Mucosa of stomach (tissue), 1 donor: ENCODE results near the gene SORCS2.

Experiments
- H3K27me3 ChIP-seq: one replicate; pipeline ENCODE4 v1.7.0; 2013; ENCODE audit warnings: mild to moderate bottlenecking, low read length; ENCODE audit not compliant: control insufficient read depth, insufficient read depth
- H3K36me3 ChIP-seq: one replicate; pipeline ENCODE4 v1.7.0; 2013; ENCODE audit warnings: low read length; ENCODE audit not compliant: control insufficient read depth, insufficient read depth
- H3K4me1 ChIP-seq: one replicate; pipeline ENCODE4 v1.7.0; 2013; ENCODE audit warnings: mild to moderate bottlenecking, low read length; ENCODE audit not compliant: control insufficient read depth, insufficient read depth
- H3K4me3 ChIP-seq: one replicate; pipeline ENCODE4 v1.7.0; 2013; ENCODE audit warnings: low read length
- H3K9ac ChIP-seq: one replicate; pipeline ENCODE4 v1.7.0; 2013; ENCODE audit warnings: mild to moderate bottlenecking, low read length, moderate library complexity
- H3K9me3 ChIP-seq: one replicate; pipeline ENCODE4 v1.7.0; 2013; ENCODE audit warnings: mild to moderate bottlenecking, low read length, moderate library complexity; ENCODE audit not compliant: control insufficient read depth
- donor health status: Pancreatic carcinoma.

The SORCS2 gene

GRCh38 chr4:7315935-7316334, 123.6 kb downstream of the SORCS2 start:
- Histone ChIP-seq H3K9me3 (no peaks in the 10 kb centered on the region), H3K4me1 (no peaks in the 10 kb centered on the region), H3K9ac (no peak overlapping the region), H3K36me3 (no peaks in the 10 kb centered on the region), H3K4me3 (no peak overlapping the region), H3K27me3 (no peaks in the 10 kb centered on the region)

- H3K4me1 ChIP-seq = no peaks in the 10 kb centered on the region
- no peaks in the 10 kb centered on the region for H3K36me3 ChIP-seq
- no peaks in the 10 kb centered on the region for H3K27me3 ChIP-seq
- no peak overlapping the region for H3K4me3 ChIP-seq
- no peak overlapping the region for H3K9ac ChIP-seq
- H3K9me3 ChIP-seq = no peaks in the 10 kb centered on the region
These were observed 126.7 kb downstream of the SORCS2 start for GRCh38 chr4:7319024-7319423.

GRCh38 chr4:7320206-7320797, 128.0 kb downstream of the SORCS2 start:
- H3K9ac ChIP-seq = no peak overlapping the region
- no peaks in the 10 kb centered on the region for H3K9me3 ChIP-seq
- no peak overlapping the region for H3K4me3 ChIP-seq
- H3K27me3 ChIP-seq = no peaks in the 10 kb centered on the region
- no peaks in the 10 kb centered on the region for H3K36me3 ChIP-seq
- no peaks in the 10 kb centered on the region for H3K4me1 ChIP-seq

GRCh38 chr4:7322166-7322991, 130.0 kb downstream of the SORCS2 start:
- H3K27me3 ChIP-seq = no peaks in the 10 kb centered on the region
- no peaks in the 10 kb centered on the region for H3K4me1 ChIP-seq
- no peak overlapping the region for H3K9ac ChIP-seq
- no peaks in the 10 kb centered on the region for H3K9me3 ChIP-seq
- no peak overlapping the region for H3K4me3 ChIP-seq
- no peaks in the 10 kb centered on the region for H3K36me3 ChIP-seq

GRCh38 chr4:7323461-7323871, 131.1 kb downstream of the SORCS2 start:
- H3K36me3 ChIP-seq = no peaks in the 10 kb centered on the region
- no peaks in the 10 kb centered on the region for H3K9me3 ChIP-seq
- H3K4me1 ChIP-seq = no peaks in the 10 kb centered on the region
- H3K27me3 ChIP-seq = no peaks in the 10 kb centered on the region
- H3K4me3 ChIP-seq = no peak overlapping the region
- H3K9ac ChIP-seq = no peak overlapping the region

- Histone ChIP-seq H3K4me1 (no peaks in the 10 kb centered on the region), H3K9me3 (no peaks in the 10 kb centered on the region), H3K36me3 (no peaks in the 10 kb centered on the region), H3K27me3 (no peaks in the 10 kb centered on the region), H3K4me3 (no peak overlapping the region), H3K9ac (no peak overlapping the region)
These were observed 131.7 kb downstream of the SORCS2 start for GRCh38 chr4:7323872-7324650.

- Histone ChIP-seq H3K4me3 (no peak overlapping the region), H3K9ac (no peak overlapping the region), H3K27me3 (no peaks in the 10 kb centered on the region), H3K4me1 (no peaks in the 10 kb centered on the region), H3K9me3 (no peaks in the 10 kb centered on the region), H3K36me3 (no peaks in the 10 kb centered on the region)
These were observed 132.3 kb downstream of the SORCS2 start for GRCh38 chr4:7324651-7325121.

GRCh38 chr4:7325541-7325940, 133.2 kb downstream of the SORCS2 start:
- Histone ChIP-seq H3K9me3 (no peaks in the 10 kb centered on the region), H3K4me3 (no peak overlapping the region), H3K9ac (no peak overlapping the region), H3K4me1 (no peaks in the 10 kb centered on the region), H3K27me3 (no peaks in the 10 kb centered on the region), H3K36me3 (no peaks in the 10 kb centered on the region)

GRCh38 chr4:7326306-7326692, 134.0 kb downstream of the SORCS2 start:
- H3K9ac ChIP-seq = no peak overlapping the region

GRCh38 chr4:7326693-7327340, 134.5 kb downstream of the SORCS2 start:
- Histone ChIP-seq H3K36me3 (no peaks in the 10 kb centered on the region), H3K4me1 (no peaks in the 10 kb centered on the region), H3K9ac (no peak overlapping the region)

More at GRCh38 chr4:7326306-7326692, 134.0 kb downstream of the SORCS2 start:
- Histone ChIP-seq H3K4me3 (no peak overlapping the region), H3K27me3 (no peaks in the 10 kb centered on the region), H3K9me3 (no peaks in the 10 kb centered on the region), H3K36me3 (no peaks in the 10 kb centered on the region), H3K4me1 (no peaks in the 10 kb centered on the region)

GRCh38 chr4:7327341-7327885, 135.1 kb downstream of the SORCS2 start:
- Histone ChIP-seq H3K4me1 (no peaks in the 10 kb centered on the region), H3K9ac (no peak overlapping the region), H3K9me3 (no peaks in the 10 kb centered on the region), H3K27me3 (no peaks in the 10 kb centered on the region), H3K36me3 (no peaks in the 10 kb centered on the region), H3K4me3 (no peak overlapping the region)

More at GRCh38 chr4:7326693-7327340, 134.5 kb downstream of the SORCS2 start:
- H3K4me3 ChIP-seq = no peak overlapping the region
- no peaks in the 10 kb centered on the region for H3K27me3 ChIP-seq
- H3K9me3 ChIP-seq = no peaks in the 10 kb centered on the region
